OCI-LY7 (cell line): ENCODE results near the gene ZBP1.

Experiments used
- EZH2phosphoT487 ChIP-seq: fragments of 200-600 bp; sonication (generic); IDR thresholded peaks from 2 replicates; pipeline ENCODE4 v1.6.1; 2018; ENCODE audit warnings: low read depth, borderline replicate concordance, mild to moderate bottlenecking, mixed run types, antibody characterized with exemption, low read length, moderate library complexity, mixed read lengths
- TF ChIP-seq, protein P1 (sequence below): fragments of 200-600 bp; sonication (generic); conservative IDR thresholded peaks from 2 replicates; pipeline ENCODE4 v1.5.1; 2014; ENCODE audit warnings: mild to moderate bottlenecking, antibody characterized with exemption, low read length, moderate library complexity, mixed read lengths

DNA sequence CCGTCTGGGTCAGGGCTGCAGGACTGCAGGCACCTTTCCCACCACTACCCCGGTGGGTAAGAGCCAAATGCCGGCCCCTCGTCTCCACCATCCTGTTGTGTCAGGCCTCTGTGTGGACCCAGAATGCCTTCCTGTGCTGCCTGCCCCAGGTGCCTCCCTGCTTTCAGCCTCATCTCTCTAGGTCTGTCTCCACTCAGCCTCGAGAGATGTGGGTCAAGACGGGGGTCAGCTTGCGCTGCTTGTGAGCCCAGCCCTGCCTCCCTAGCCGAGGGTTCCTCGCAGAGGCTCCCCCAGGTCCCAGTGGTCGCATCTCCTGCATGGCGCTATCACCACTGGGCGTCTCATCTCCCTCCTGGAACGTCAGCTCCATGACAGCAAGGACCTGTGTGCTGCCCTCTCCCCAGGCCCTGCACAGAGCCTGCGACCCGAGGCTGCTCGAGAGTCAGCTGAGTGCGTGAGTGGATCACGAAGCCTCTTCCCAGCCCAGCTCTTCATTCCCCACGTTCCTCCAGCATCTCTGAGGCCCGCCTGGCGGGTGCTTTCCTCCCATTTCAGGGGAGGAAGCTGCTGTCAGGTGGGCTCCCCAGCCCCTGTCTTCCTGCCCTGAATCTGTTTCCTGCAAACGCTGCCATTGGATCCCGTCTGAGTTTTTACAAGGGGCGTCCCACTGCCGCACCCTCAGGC is 38.7 kb upstream of the ZBP1 start:
- TF ChIP-seq, protein P1, sequence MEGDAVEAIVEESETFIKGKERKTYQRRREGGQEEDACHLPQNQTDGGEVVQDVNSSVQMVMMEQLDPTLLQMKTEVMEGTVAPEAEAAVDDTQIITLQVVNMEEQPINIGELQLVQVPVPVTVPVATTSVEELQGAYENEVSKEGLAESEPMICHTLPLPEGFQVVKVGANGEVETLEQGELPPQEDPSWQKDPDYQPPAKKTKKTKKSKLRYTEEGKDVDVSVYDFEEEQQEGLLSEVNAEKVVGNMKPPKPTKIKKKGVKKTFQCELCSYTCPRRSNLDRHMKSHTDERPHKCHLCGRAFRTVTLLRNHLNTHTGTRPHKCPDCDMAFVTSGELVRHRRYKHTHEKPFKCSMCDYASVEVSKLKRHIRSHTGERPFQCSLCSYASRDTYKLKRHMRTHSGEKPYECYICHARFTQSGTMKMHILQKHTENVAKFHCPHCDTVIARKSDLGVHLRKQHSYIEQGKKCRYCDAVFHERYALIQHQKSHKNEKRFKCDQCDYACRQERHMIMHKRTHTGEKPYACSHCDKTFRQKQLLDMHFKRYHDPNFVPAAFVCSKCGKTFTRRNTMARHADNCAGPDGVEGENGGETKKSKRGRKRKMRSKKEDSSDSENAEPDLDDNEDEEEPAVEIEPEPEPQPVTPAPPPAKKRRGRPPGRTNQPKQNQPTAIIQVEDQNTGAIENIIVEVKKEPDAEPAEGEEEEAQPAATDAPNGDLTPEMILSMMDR, result no peak
- no peak for TF ChIP-seq EZH2phosphoT487
